IPS-20b (cell line): ENCODE measurements around the gene WSCD2.

ENCODE experiments used
- H3K27ac ChIP-seq: one replicate; pipeline ENCODE4 v1.5.1; 2013; ENCODE audit warnings: low read length
- H3K27me3 ChIP-seq: 2 replicates; pipeline ENCODE4 v1.6.1; 2013; ENCODE audit warnings: mild to moderate bottlenecking, low read length, inconsistent platforms; ENCODE audit not compliant: insufficient read depth
- H3K36me3 ChIP-seq: 2 replicates; pipeline ENCODE4 v1.6.1; 2013; ENCODE audit warnings: low read depth, mild to moderate bottlenecking, inconsistent platforms, low read length, moderate library complexity; ENCODE audit not compliant: insufficient read depth
- H3K4me1 ChIP-seq: 2 replicates; pipeline ENCODE4 v1.6.1; 2013; ENCODE audit warnings: mild to moderate bottlenecking, control low read depth, inconsistent platforms, low read length, moderate library complexity; ENCODE audit not compliant: insufficient read depth
- H3K4me3 ChIP-seq: 2 replicates; pipeline ENCODE4 v1.5.1; 2013; ENCODE audit warnings: mild to moderate bottlenecking, low read length, inconsistent platforms
- H3K9ac ChIP-seq: 2 replicates; pipeline ENCODE4 v1.6.1; 2013; ENCODE audit warnings: low read depth, mild to moderate bottlenecking, inconsistent platforms, low read length, moderate library complexity
- H3K9me3 ChIP-seq: 2 replicates; pipeline ENCODE4 v1.6.1; 2013; ENCODE audit warnings: mild to moderate bottlenecking, low read depth, low read length, inconsistent platforms; ENCODE audit not compliant: insufficient read depth

The WSCD2 gene

DNA sequence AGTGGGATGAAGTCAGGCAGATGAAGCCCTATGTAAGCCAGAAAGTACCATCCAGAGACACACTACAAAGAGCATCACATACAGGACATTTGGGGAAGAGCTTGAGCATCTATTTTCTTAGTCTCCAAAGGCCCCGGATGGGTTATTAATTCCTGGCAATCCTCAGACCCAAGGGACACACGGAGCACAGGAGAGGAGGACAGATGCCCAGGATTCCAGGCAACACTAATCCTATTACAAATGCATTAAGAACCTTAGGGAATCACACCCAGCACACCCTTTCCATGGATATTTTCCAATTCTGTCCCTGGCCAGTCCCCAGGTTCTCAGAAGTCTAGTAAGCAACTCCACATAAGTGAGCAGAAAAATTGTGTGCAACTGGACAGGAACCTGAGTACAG lies 144.1 kb downstream of the WSCD2 start:
- Histone ChIP-seq H3K9ac (no peak overlapping the region), H3K36me3 (no peaks in the 10 kb centered on the region), H3K9me3 (no peaks in the 10 kb centered on the region), H3K27me3 (no peaks in the 10 kb centered on the region), H3K4me1 (peaks cover 3% of the 10 kb centered on the region; the same call in 1 of the 2 replicates), H3K4me3 (no peak overlapping the region), H3K27ac (no peak overlapping the region)

DNA sequence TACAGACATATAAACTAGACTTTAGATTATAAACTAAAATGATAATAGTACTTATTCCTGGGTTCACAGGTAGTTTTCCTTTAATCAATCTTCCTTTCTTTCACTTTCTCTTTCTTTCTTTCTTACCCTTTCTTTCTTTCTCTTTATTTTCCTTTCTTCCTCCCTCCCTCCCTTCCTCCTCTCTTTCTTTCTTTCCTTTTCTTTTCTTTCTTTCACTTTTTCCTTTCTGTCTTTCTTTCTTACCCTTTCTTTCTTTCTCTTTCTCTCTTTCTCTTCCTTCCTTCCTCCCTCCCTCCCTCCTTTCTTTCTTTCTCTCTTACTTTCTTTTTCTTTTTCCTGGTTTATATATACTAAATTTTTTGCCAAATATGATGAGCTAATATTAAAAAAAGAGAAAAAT lies 148.5 kb downstream of the WSCD2 start:
- Histone ChIP-seq H3K4me3 (no peak overlapping the region), H3K9ac (no peak overlapping the region), H3K9me3 (no peaks in the 10 kb centered on the region), H3K4me1 (peaks cover 3% of the 10 kb centered on the region; the same call in 1 of the 2 replicates), H3K27ac (no peak overlapping the region), H3K27me3 (no peaks in the 10 kb centered on the region), H3K36me3 (no peaks in the 10 kb centered on the region)

DNA sequence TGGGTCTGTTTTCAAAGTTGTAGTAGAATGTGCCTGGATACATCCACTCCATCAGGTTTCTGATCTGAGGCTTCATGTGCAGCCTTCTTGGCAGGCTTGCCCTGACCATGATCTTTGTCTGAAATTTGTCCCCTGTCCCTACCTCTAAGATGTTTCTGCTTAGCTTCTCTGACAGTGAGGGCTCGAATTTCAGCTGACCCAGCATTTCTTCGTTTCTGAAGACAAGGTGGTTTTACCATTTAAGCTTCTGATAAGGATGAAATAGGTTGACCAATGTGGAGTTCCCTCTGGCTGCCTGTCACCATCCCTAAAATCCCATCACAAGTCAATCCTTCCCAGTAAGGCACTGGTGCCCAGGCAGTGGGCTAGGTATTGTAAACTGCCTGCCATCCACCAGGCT lies 153.1 kb downstream of the WSCD2 start:
- no peaks in the 10 kb centered on the region for H3K27me3 ChIP-seq
- H3K36me3 ChIP-seq: no peaks in the 10 kb centered on the region
- H3K9ac ChIP-seq: no peak overlapping the region
- no peak overlapping the region for H3K4me3 ChIP-seq
- no peak overlapping the region for H3K27ac ChIP-seq
- H3K4me1 ChIP-seq: peaks cover 2% of the 10 kb centered on the region; the same call in 1 of the 2 replicates
- H3K9me3 ChIP-seq: no peaks in the 10 kb centered on the region

DNA sequence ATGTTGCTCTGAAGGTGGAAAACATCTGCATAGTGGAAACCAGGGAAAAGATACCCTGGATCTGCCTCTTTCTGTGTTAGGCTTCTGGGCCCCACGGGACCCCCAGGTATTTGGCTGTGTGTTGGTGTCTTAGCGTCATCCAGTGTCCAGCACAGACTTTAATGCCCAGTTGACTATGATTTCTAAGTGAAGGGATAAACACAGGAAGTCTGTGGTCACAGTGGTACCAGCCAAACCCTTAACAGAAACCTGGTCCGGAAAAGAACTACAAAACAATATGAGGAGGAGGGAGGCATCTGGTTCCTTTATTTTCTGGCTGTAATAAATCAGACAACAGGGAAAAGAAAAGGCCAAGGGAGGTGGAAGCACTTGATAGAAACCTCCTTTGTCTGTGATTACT lies 153.6 kb downstream of the WSCD2 start:
- Histone ChIP-seq H3K4me1 (peaks cover 2% of the 10 kb centered on the region; the same call in 1 of the 2 replicates), H3K9ac (no peak overlapping the region), H3K27me3 (no peaks in the 10 kb centered on the region), H3K36me3 (no peaks in the 10 kb centered on the region), H3K9me3 (no peaks in the 10 kb centered on the region), H3K27ac (no peak overlapping the region), H3K4me3 (no peak overlapping the region)

DNA sequence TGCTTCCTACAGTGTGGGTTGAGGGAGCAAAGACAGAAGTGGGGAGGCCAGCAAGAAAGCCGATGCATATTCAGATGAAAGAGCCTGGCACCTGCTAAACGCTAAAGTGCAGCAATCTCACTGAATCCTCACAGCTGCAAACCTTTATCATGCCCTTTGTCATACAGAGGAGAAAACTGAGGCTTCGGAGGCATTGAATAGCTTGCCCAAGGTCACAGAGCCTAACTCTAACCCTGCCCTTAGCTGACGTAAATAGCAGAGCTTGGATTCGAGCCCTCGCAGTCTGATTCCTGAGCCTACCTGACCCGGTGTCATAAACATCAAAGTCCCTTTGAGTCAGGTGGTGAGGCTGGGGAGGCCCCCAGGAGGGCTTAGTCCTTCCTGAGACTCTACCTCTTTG lies 155.1 kb downstream of the WSCD2 start:
- H3K4me1 ChIP-seq: peaks cover 2% of the 10 kb centered on the region; the same call in 1 of the 2 replicates
- no peaks in the 10 kb centered on the region for H3K27me3 ChIP-seq
- H3K9me3 ChIP-seq: no peaks in the 10 kb centered on the region

DNA sequence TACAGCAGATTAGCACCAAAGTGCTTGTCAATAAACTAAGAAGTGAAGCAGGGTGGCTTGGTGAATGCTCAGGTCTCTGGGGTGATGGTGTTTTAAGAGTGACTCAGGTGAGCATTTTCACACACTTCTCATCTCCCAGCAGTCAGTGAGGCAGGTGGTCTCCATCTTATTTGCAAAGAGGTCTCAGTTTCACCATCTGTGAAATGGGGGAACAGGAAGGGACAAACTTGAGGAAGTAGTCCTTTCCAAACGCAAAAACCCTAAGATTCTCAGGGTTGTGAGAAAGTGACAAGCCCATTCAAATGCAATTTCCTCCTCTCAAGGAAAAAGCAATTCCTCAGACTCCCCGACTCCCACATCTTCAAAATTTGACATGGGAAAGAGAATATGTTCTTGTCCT lies 155.9 kb downstream of the WSCD2 start:
- Histone ChIP-seq H3K27ac (no peak overlapping the region), H3K27me3 (no peaks in the 10 kb centered on the region), H3K9me3 (no peaks in the 10 kb centered on the region), H3K36me3 (no peaks in the 10 kb centered on the region), H3K4me1 (peaks cover 2% of the 10 kb centered on the region; the same call in 1 of the 2 replicates), H3K9ac (no peak overlapping the region), H3K4me3 (no peak overlapping the region)

More for the DNA sequence above, 155.1 kb downstream of the WSCD2 start:
- no peak overlapping the region for H3K27ac ChIP-seq
- no peaks in the 10 kb centered on the region for H3K36me3 ChIP-seq
- H3K4me3 ChIP-seq: no peak overlapping the region
- H3K9ac ChIP-seq: no peak overlapping the region

DNA sequence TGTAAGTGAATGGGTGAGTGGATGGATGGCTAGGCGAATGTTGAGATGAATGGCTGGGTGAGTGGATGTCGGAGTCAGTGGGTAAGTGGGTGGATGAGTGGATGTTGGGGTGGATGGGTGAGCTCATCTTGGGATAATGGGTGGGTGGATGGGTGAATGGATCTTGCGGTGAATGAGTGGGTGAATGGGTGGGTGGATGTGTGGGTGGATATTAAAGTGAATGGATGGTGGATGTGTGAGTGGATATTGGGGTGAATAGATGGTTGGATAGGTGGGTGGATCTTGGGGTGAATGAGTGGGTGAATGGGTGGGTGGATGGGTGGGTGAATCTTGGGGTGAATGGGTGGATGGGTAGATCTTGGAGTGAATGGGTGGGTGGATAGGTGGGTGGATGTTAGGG lies 158.1 kb downstream of the WSCD2 start:
- H3K9ac ChIP-seq: no peak overlapping the region
- H3K36me3 ChIP-seq: no peaks in the 10 kb centered on the region
- H3K4me1 ChIP-seq: peaks cover 2% of the 10 kb centered on the region; the same call in 1 of the 2 replicates
- no peaks in the 10 kb centered on the region for H3K27me3 ChIP-seq
- H3K4me3 ChIP-seq: no peak overlapping the region
- no peaks in the 10 kb centered on the region for H3K9me3 ChIP-seq
- no peak overlapping the region for H3K27ac ChIP-seq

DNA sequence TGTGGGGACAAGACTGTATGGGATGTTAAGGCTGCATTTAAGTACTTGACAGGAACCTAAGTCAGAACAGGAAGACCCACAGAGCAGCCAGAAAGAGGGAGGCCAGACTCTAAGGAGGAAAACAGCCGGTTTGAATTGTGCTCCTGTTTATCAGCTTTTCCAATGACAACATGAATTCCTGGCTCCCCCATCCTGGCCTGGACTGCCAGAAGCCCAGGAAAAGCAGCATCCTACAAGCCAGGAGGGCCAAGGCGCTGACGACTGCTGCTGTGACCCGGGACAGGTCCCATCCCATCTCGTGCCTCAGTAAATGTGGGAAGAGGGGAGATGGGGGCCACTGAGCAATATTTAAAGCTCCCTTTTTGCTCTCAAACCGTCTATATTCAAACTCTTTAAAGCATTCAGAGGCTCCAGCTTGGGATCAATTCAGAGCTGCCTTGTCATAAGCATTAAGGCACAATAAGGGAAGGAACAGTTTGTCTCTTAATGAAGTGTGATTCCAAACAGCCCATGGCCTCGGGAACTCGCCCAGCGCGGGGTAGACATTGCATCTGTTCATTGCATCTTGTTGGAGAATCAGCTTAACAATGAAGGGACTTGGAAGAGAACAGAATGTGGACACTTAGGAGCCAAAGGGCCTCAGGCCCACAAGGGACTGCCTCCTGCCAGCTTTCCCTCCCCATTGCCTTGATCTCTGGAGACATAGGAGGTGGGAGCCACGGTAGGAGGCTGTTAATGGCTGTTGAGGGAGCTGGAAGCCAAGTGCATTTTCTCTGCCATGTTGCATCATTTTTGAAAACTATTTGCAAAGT lies 160.5 kb downstream of the WSCD2 start:
- Histone ChIP-seq H3K4me1 (no peaks in the 10 kb centered on the region; the same call in 1 of the 2 replicates), H3K9me3 (no peaks in the 10 kb centered on the region), H3K9ac (no peak overlapping the region), H3K36me3 (no peaks in the 10 kb centered on the region), H3K27me3 (no peaks in the 10 kb centered on the region), H3K27ac (no peak overlapping the region), H3K4me3 (no peak overlapping the region)

DNA sequence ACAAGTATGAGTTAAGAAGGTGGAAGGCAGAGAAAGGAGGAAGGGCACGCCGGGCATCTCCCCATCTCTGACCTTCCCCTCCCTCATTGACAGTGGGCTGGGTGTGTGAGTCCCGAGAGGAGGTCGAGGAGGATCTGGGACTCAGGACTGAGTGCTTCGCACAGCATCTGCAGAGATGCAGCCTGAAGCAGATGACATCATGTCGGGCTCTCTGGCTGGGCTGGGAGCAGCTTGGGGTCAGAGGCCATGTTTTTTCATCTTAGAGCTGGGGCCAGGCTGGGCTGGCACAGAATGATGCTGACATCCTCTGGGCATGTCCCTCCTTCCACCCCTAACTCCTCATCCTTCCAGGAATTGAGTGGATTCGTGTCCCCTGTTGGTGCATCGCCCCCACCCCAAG lies 166.6 kb downstream of the WSCD2 start:
- no peak overlapping the region for H3K27ac ChIP-seq
- H3K27me3 ChIP-seq: no peaks in the 10 kb centered on the region
- H3K4me3 ChIP-seq: no peak overlapping the region
- no peaks in the 10 kb centered on the region for H3K36me3 ChIP-seq
- no peaks in the 10 kb centered on the region for H3K4me1 ChIP-seq
- no peaks in the 10 kb centered on the region for H3K9me3 ChIP-seq
- no peak overlapping the region for H3K9ac ChIP-seq

DNA sequence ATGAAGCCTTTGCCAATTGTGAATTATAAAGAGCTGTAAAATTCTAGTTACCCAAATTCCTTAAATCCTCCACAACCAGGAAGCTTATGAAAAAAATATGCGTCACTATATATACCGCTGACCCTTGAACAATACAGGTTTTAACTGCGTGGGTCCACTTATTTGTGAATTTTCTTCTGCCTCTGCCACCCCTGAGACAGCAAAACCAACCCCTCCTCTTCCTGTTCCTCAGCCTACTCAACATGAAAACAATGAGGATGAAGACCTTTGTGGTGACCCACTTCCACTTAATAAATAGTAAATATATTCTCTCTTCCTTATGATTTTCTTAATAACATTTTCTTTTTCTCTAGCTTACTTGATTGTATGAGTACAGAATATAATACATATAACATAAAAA lies 167.9 kb downstream of the WSCD2 start:
- H3K4me1 ChIP-seq: no peaks in the 10 kb centered on the region
- H3K4me3 ChIP-seq: no peak overlapping the region
- H3K27ac ChIP-seq: no peak overlapping the region

DNA sequence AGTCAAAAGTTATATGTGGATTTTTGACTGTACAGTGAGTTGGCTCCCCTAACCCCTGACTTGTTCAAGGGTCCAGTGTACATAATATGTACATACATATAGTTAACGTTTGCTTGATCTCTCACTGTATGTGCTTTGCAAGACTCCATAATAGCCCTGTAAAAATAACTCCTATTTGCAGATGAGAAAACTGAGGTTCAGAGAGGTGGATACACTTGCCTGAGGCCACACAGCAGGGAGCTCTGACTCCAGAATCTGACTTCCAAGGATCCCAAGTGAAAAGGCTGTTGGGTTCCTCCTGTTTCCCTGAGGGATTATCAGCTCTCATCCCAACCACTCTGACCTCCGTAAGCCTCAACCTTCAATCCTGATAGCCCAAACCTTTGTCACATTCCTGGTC lies 168.3 kb downstream of the WSCD2 start:
- H3K9me3 ChIP-seq: no peaks in the 10 kb centered on the region
- H3K27ac ChIP-seq: no peak overlapping the region
- no peaks in the 10 kb centered on the region for H3K27me3 ChIP-seq
- no peaks in the 10 kb centered on the region for H3K36me3 ChIP-seq
- no peak overlapping the region for H3K4me3 ChIP-seq
- H3K9ac ChIP-seq: no peak overlapping the region
- peaks cover under 1% of the 10 kb centered on the region for H3K4me1 ChIP-seq

More for the DNA sequence above, 167.9 kb downstream of the WSCD2 start:
- no peaks in the 10 kb centered on the region for H3K27me3 ChIP-seq
- no peak overlapping the region for H3K9ac ChIP-seq
- H3K36me3 ChIP-seq: no peaks in the 10 kb centered on the region
- H3K9me3 ChIP-seq: no peaks in the 10 kb centered on the region
